GM10847 (cell line): ENCODE results near the gene COL13A1.

Experiments used
- POLR2A ChIP-seq: IDR thresholded peaks from 2 replicates; pipeline ENCODE4 v1.6.1; 2011; ENCODE audit not compliant: insufficient read length; ENCODE audit errors: extremely low read depth

The COL13A1 gene

DNA sequence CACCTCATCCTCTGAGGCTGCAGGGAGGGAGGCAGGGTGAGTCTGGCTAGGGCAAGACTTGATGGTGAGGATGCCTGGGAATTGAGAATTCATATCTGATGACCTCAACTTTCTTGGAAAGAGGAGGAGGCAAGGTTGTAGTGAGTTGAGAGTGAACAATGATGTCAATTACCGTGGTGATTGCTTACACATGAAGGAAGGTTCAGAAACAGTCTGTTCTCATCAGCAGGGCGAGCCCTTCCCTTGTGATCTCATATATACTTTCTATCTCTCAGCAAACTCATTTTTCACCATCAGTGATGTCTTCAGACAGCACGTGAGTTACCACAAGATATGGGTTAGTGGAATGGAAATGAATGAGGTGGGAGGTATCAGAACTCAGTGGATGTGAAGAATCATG lies 20.1 kb upstream of the COL13A1 start:
- TF ChIP-seq POLR2A, result no peak

DNA sequence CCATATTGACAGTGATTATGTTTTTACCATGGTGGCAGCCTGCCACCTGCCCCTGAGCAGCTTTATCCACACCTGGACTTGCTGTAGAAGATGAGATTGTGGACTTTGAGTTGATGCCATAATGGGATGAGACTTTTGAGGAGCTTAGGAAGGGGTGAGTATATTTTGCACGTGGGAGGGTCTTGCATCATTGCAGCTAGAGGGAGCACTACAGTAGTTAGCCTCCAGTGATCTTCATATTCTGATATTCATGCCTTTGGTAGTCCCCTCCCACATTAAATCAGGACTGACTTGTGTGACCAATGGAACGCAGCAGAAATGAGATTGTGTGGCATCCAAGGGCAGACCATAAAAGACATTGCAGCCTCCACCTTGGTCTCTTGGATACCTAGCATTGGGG lies 18.2 kb upstream of the COL13A1 start:
- TF ChIP-seq POLR2A, result no peak

DNA sequence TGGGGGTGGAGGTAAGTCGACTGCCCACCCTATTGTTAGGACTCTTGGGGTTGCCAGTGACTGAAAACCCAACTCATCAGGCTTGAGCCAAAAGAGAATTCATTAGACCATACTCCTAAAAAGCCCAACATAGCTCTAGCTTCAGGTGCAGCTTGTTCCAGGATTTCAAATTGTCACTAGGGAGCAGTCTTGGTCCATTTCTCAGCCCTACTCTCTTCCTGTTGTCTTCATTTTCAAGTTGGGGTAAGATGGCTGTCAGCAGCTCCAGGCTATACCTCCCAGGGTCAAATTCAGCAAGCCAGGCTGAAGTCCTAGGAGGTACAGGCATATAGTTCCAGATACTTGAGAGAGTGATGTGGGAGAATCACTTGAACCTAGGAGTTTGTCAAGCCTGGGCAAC lies 14.9 kb upstream of the COL13A1 start:
- no peak for TF ChIP-seq POLR2A

DNA sequence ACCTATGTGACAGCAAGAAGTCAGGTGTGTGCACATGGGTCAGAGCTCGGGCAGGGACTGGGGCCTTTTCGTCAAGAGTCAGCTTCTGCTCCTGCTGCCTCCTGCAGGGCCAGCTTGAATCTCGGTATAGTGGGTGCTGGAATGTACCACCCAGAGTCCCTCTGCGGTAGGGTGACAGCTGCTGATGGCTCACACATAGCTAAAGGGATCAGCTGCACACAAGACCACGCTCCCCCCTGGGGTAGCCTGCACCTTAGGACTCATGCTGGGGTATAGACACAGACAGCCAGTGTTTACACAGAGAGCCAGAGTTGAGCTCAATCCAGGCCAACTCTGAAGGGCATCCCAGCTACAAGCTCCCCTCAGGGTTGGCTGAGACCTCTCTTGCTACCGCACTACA lies 14.0 kb upstream of the COL13A1 start:
- TF ChIP-seq POLR2A, result no peak

DNA sequence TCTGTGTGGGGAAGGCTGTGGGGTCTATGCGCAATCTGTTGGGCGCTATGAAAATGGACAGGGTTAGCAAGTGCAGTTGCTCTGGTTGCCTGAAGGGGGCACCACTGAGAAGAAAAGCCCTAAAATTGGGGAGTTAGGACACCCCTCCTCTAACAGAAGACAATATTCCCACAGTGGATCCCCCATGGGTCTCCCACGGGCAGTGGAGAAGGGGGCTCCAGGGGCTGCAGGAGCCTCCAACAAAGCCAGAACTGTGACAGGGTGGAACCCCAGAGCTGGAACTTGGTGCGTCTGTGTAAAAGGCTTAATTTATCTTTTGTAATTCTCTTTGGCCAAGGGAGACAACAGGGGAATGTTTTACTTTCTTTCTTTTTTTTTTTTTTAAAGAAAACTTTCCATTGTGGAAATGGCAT lies 12.5 kb upstream of the COL13A1 start:
- no peak for TF ChIP-seq POLR2A

DNA sequence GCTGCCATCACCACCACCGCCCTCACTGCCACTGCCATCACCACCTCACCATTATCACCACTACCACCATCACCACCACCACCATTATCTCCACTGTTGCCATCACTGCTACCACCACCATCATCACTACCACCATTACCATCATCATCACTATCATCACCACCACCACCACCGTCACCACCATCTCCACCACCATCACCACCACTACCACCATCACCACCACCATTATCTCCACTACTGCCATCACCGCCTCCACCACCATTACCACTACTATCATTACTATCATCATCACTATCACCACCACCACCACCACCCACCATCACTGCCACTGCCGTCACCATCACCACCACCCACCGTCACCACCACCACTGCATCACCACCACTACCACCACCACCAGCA lies 9.9 kb upstream of the COL13A1 start:
- TF ChIP-seq POLR2A, result no peak

DNA sequence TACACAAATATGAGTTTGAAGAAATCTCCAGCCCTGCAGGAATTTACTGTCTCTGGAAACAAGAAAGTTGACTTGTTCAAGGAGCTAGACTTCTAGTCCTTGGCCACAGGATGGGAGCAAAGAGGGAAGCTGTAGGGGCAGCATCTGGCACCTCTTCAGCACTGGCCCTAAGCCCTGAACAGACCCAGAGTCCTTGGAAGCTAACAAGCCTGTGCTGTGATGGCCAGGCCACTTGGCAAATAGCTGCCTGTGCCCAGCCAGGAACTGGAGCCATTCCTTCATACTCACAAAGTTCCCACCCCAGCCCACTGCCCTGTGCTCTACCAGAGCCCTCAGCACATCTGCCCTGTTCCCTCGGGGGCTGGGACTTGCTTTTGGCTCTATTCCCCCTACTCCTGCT lies 9.4 kb upstream of the COL13A1 start:
- TF ChIP-seq POLR2A, result no peak

DNA sequence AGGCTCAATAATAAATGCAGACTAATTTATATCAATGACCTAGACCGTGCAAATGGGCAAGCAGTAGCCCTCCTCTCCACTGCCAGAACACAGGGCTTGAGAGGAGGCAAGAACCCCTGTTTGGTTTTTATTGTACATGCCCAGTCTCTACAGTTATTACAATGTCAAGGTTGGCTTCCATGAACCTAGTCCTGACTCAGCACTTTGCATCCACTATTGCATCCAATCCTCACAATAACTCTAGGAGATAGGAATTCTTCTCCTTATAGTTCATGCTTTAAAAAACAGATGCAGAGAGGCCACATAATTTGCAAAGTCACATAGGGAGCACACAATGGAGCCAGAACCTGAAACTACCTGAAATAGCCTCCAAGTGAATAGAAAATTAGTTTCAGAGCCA lies 7.0 kb upstream of the COL13A1 start:
- no peak for TF ChIP-seq POLR2A

DNA sequence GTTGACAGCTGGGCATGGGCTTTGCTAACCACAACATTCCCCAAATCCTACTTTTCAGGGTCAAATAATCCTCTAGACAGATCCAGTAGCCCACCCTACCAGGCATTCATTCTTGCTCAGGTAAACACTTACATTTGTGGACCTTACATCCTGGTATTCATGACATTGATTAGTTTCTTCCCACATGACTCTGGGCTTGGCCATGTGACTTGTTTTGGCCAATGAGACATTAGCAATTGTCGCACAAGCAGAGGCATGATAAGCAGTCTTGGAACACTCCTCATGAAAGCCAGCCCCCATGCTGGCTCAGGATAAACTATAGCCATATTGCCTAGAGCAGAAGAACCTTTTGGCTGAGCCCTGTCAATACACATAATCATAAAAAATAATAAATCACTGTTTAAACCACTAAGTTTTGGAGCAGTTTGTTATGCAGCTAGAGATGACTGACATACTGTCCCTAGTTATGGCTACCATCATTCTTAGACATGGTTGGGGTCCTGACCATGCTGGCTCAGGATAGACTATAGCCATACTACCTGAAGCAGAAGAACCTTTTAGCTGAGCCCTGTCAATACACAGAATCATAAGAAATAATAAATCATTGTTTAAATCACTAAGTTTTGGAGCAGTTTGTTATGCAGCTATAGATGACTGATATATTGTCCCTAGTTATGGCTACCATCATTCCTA lies 6.3 kb upstream of the COL13A1 start:
- no peak for TF ChIP-seq POLR2A

DNA sequence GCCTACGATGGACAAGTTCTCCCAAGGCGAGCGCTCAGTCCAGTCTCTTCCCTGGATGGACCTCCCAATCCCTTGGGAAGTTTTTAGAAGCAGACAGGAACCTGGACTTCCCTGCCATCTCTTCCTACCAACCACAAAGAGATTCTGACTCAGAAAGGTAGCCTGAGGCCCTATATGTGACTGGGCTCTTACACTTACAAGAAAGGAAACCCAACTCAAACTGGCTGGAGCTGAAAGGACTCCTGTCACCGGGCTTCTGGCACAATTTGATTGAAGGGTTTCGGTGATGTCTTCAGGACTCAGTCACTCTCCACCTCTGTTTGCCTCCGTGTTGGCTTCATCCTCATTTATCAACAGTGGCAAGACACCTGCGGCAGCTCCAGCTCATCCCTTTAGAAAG lies 3.7 kb upstream of the COL13A1 start:
- TF ChIP-seq POLR2A, result no peak

DNA sequence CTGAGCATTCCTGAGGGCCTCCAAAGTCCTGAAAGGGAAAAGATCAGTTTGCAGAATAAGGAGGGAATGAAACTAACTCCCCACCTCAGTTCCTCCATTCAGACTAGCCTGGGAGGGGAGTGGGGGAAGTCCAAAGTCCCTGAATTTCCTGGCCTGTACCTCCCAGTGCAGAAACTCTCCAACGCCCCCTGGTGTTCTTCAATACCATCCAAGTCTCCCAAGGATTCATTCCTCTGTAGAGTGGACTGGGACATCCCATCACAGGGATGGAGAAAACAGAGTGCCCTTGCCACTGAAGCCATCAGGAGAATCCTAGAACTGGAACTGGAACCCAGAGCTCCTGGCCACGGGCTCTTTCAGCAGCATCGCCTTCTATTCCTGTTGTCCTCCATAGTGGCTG lies 1.6 kb upstream of the COL13A1 start:
- TF ChIP-seq POLR2A, result no peak

DNA sequence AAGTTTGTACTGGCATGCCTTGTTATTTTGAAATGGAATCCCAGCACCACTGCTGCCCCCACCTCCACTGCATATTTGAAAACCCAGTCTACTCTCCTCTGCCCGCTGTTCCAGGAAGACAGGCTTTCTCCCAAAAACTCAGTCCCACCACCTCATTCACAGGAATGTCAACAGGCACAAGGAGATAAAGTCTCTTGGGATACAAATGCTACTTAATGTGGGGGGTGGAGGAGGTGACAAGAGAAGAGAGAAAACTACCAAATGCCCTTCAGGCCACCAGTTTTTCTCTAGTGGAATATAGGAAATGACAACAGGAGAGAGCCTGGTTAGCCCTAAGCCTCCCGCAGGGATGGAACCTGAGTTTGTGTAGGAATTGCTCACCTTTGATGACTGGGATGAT lies 1.0 kb upstream of the COL13A1 start:
- no peak for TF ChIP-seq POLR2A

DNA sequence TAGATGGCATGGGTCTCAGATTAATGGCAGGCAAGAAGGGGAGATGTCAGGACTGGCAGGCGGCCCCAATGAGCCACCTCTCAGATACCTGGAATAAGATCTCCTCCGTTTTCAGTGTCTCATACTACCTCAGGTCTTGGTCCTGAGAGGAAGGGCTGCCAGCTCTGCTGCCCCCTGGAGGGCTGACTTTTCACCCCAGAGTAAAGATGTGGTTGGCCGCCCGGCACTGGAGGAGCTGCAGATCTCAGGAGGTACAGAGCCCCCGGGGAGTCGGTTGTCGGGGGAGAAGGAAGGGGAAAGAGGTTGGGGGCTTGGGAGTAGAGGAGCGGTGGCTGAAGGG lies 642 bp upstream of the COL13A1 start:
- TF ChIP-seq POLR2A, result no peak

DNA sequence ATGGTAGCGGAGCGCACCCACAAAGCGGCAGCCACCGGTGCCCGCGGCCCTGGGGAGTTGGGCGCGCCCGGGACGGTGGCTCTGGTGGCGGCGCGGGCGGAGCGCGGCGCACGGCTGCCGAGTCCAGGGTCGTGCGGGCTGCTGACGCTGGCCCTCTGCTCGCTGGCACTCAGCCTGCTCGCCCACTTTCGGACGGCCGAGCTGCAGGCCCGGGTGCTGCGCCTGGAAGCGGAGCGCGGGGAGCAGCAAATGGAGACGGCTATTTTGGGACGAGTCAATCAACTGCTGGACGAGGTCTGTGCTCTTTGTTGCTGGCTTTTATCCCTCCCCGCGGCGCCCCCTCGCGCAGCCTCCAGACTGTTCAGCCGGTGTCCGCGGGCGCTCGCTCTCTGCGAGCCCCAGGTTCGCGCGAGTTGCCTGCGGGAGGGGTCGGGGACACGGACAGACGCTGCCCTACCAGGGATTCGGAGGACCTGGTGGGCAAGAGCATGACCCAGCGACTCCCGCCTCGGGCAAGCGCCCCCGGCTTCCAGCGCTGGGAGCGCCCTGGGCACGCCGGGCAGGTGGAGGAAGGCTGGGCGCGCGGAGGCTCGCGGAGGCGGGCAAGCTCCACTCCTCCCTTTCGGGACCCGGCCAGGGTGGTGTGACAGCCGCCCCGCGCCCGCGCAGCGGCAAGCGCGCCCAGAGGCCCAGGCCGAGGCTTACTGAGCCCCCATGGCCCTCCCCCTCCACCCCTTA lies 887 bp downstream of the COL13A1 start:
- TF ChIP-seq POLR2A, result no peak

DNA sequence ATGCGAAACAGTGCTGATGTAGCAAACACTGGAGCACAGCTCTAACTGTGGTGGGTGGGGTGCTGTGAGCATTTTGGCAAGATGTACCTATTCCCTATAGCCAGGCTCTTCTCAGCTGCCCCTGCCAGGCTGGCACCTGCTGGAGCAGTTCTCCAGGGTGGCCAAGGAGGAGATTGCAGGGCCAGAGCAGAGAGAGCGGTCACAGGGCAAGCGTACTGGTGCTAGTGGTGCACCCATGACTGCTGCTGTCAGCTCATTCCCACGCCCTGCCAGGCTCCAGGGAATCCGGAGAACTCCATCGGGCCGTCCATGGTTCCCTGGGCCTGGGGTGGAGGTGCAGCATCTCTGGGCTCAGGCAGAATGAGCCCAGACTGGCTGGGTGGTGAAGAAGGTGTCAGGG lies 2.1 kb downstream of the COL13A1 start:
- no peak for TF ChIP-seq POLR2A

DNA sequence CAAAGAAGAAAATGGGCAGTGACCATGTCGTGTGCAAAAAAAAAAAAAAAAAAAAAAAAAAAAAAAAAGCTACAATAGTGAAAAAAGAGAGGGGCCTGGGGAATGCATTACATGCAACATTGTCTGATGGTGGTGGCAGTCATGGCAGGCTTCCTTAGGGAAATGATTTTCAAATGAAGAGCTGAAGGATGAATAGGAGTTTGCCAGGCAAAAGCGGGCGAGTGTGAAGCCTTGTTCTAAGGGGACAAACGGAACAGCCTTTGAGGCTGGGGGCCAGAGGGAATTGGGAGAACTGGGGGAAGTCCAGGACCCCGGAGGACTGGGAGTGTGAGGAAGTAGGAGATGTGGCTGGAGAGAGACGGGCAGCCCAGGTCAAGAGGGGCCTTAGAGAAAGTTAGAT lies 3.1 kb downstream of the COL13A1 start:
- no peak for TF ChIP-seq POLR2A

DNA sequence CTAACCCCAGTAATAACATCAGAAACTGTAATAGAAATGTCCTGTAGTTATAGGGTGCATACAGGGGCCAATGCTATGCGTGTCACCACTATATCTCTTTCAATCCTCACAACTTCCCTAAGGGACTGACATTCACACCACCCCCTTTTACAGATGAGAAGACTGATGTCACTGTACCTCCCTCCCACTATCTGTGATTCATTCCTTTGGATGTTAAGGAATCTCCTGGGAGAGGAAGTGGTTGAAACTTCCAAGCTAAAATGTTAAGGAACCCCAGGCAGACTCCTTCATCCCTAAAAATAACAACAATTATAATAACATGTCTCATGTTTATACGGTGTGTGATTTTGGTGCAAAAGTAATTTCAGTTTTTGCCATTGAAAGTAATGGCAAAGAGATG lies 5.4 kb downstream of the COL13A1 start:
- no peak for TF ChIP-seq POLR2A
